Upper lobe of left lung (tissue), 4 donors: ENCODE results near the gene GASK1A.

Experiments
- CTCF ChIP-seq, 6 experiments: fragments of 450-650 bp in 4 of 6; fragments of 200-600 bp in 2 of 6; sonication (generic) in 2 of 6; IDR thresholded peaks; one replicate each; pipeline ENCODE4 v1.5.1; 2016 to 2019; ENCODE audit warnings: antibody characterized with exemption in 6 of 6
- POLR2A ChIP-seq, 4 donors: fragments of 450-650 bp; IDR thresholded peaks; one replicate each; pipeline ENCODE4 v1.5.1; 2016 to 2017; ENCODE audit warnings: antibody characterized with exemption in 4 of 4, mild to moderate bottlenecking in 2 of 4
- POLR2AphosphoS5 ChIP-seq, 2 donors: sonication (generic); formaldehyde crosslinking; IDR thresholded peaks; one replicate each; pipeline ENCODE4 v1.5.1; 2017; ENCODE audit warnings: antibody characterized with exemption in 2 of 2

- no peak for TF ChIP-seq POLR2AphosphoS5 (IDR thresholded peaks at IDR 0.05)
- TF ChIP-seq CTCF (IDR thresholded peaks at IDR 0.05) = no peak
- TF ChIP-seq POLR2A (IDR thresholded peaks at IDR 0.05) = no peak
Measured at GRCh38 chr3:43102773-43103480, 123.8 kb downstream of the GASK1A start.
